ENCODE results near the gene SLC25A5. TPM values are rescaled to one million over a fixed set of nuclear protein-coding genes. Genes with fewer than 3 reads are reported as not detected.

SLC25A5 gene
- total RNA-seq (2022; extraction: Qiagen RNA extraction; ENCODE audit: low read depth), result 604 to 771 TPM (median 752 TPM) in 5 replicates

GRCh38 chrX:119467842-119468550, at the start of gene SLC25A5:
Gene SLC25A5 (plus strand): TSS chrX:119468444. CDS start chrX:119468516, 72 bp downstream.

Other genes starting within 250 kb of the SLC25A5 start
- gene PGRMC1, start 232.2 kb upstream of the SLC25A5 start, total RNA-seq (2022; extraction: Qiagen RNA extraction; ENCODE audit: low read depth), result 118 to 158 TPM (median 150 TPM) in 5 replicates
- 23.9 to 35.9 TPM (median 31.8 TPM) in 5 replicates for gene SLC25A43, start 69.1 kb upstream of the SLC25A5 start, total RNA-seq (2022; extraction: Qiagen RNA extraction; ENCODE audit: low read depth)
- 29.2 to 38.2 TPM (median 32.4 TPM) in 5 replicates for gene STEEP1, start 97.0 kb downstream of the SLC25A5 start, total RNA-seq (2022; extraction: Qiagen RNA extraction; ENCODE audit: low read depth)
- 131 to 159 TPM (median 144 TPM) in 5 replicates for gene UBE2A, start 106.1 kb downstream of the SLC25A5 start, total RNA-seq (2022; extraction: Qiagen RNA extraction; ENCODE audit: low read depth)
- gene NKRF, start 138.0 kb downstream of the SLC25A5 start, total RNA-seq (2022; extraction: Qiagen RNA extraction; ENCODE audit: low read depth), result 14.9 to 19.6 TPM (median 17.0 TPM) in 5 replicates
- gene SEPTIN6, start 224.7 kb downstream of the SLC25A5 start, total RNA-seq (2022; extraction: Qiagen RNA extraction; ENCODE audit: low read depth), result 10.3 to 11.7 TPM (median 11.5 TPM) in 5 replicates

All from A549 treated with ZK216348 at 1 μM for 4 hours (cell line).